DMS 273 treated with DMSO at 0.1 percent for 48 hours (cell line): ENCODE data around the gene CFD.
"Not testable (repeated sequence)": the region's sequence is repeated elsewhere in the genome, so short reads cannot be mapped to it uniquely, and the experiment has no call there.

Source experiments
- DNase-seq: peaks from one replicate; lab custom pipeline; 2025; lab: John Stamatoyannopoulos, UW

Gene CFD

GRCh38 chr19:858868-859843 is at the start of gene CFD:
Gene CFD (plus strand): TSS chr19:859664. CDS start chr19:859690, 26 bp downstream.
- no peak for DNase-seq

- no peak for DNase-seq
These were observed 49.2 kb upstream of the CFD start for GRCh38 chr19:810077-810855.

GRCh38 chr19:810883-811489 is 48.5 kb upstream of the CFD start:
- DNase-seq: no peak

- DNase-seq: no peak
These were observed 47.9 kb upstream of the CFD start for GRCh38 chr19:811506-812048.

GRCh38 chr19:812049-812746 is 47.3 kb upstream of the CFD start:
- DNase-seq: no peak

- DNase-seq: no peak
These were observed 46.7 kb upstream of the CFD start for GRCh38 chr19:812747-813218.

GRCh38 chr19:813219-814151 is 46.0 kb upstream of the CFD start:
- no peak for DNase-seq

GRCh38 chr19:814152-815078 is 45.0 kb upstream of the CFD start:
- DNase-seq: no peak

GRCh38 chr19:815079-815774 is 44.2 kb upstream of the CFD start:
- DNase-seq: no peak

- DNase-seq: no peak
These were observed 43.5 kb upstream of the CFD start for GRCh38 chr19:815775-816499.

- no peak for DNase-seq
These were observed 43.0 kb upstream of the CFD start for GRCh38 chr19:816500-816857.

GRCh38 chr19:820212-820611 is 39.3 kb upstream of the CFD start:
- not testable (repeated sequence) for DNase-seq

- DNase-seq: no peak
These were observed 38.1 kb upstream of the CFD start for GRCh38 chr19:821231-821824.

- no peak for DNase-seq
These were observed 37.5 kb upstream of the CFD start, which contains the start of gene PLPPR3 for GRCh38 chr19:821825-822503. Gene PLPPR3 (minus strand): TSS chr19:821955. CDS start chr19:821559, 396 bp downstream.

- DNase-seq: no peak
These were observed 35.8 kb upstream of the CFD start for GRCh38 chr19:823565-824121.

- no peak for DNase-seq
These were observed 34.6 kb upstream of the CFD start for GRCh38 chr19:824885-825284.
